ENCODE data around the gene ANKRD16. TPM values are rescaled to one million over a fixed set of nuclear protein-coding genes. Genes with fewer than 3 reads are reported as not detected.
"Not testable (repeated sequence)": the region's sequence is repeated elsewhere in the genome, so short reads cannot be mapped to it uniquely, and the experiment has no call there.

ANKRD16 gene
- polyA plus RNA-seq, 1 donor from 2014 or later: 14.2 TPM

GRCh38 chr10:5885619-5886018 is 4.1 kb downstream of the ANKRD16 start:
- no peak overlapping the region for H3K9ac ChIP-seq (ENCODE audit: low read length)
- no peak for TF ChIP-seq SMC3 (conservative IDR thresholded peaks at IDR 0.05; ENCODE audit: poor library complexity)
- TF ChIP-seq TAF1 (IDR thresholded peaks at IDR 0.05; ENCODE audit: low read depth): no peak
- TF ChIP-seq, protein P1, sequence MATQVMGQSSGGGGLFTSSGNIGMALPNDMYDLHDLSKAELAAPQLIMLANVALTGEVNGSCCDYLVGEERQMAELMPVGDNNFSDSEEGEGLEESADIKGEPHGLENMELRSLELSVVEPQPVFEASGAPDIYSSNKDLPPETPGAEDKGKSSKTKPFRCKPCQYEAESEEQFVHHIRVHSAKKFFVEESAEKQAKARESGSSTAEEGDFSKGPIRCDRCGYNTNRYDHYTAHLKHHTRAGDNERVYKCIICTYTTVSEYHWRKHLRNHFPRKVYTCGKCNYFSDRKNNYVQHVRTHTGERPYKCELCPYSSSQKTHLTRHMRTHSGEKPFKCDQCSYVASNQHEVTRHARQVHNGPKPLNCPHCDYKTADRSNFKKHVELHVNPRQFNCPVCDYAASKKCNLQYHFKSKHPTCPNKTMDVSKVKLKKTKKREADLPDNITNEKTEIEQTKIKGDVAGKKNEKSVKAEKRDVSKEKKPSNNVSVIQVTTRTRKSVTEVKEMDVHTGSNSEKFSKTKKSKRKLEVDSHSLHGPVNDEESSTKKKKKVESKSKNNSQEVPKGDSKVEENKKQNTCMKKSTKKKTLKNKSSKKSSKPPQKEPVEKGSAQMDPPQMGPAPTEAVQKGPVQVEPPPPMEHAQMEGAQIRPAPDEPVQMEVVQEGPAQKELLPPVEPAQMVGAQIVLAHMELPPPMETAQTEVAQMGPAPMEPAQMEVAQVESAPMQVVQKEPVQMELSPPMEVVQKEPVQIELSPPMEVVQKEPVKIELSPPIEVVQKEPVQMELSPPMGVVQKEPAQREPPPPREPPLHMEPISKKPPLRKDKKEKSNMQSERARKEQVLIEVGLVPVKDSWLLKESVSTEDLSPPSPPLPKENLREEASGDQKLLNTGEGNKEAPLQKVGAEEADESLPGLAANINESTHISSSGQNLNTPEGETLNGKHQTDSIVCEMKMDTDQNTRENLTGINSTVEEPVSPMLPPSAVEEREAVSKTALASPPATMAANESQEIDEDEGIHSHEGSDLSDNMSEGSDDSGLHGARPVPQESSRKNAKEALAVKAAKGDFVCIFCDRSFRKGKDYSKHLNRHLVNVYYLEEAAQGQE (IDR thresholded peaks at IDR 0.05; ENCODE audit: borderline replicate concordance): no peak
- TF ChIP-seq MXI1 (conservative IDR thresholded peaks at IDR 0.05; ENCODE audit: poor library complexity, severe bottlenecking): no peak
- TF ChIP-seq RAD21 (conservative IDR thresholded peaks at IDR 0.05): no peak
- no peak for TF ChIP-seq POLR2AphosphoS5 (IDR thresholded peaks at IDR 0.05)
- TF ChIP-seq EZH2 (IDR thresholded peaks at IDR 0.05; ENCODE audit: borderline replicate concordance, insufficient read depth, low read length, poor library complexity, severe bottlenecking): no peak
- no peak for TF ChIP-seq EP300 (conservative IDR thresholded peaks at IDR 0.05; ENCODE audit: poor library complexity, severe bottlenecking)
- TF ChIP-seq, protein P2, sequence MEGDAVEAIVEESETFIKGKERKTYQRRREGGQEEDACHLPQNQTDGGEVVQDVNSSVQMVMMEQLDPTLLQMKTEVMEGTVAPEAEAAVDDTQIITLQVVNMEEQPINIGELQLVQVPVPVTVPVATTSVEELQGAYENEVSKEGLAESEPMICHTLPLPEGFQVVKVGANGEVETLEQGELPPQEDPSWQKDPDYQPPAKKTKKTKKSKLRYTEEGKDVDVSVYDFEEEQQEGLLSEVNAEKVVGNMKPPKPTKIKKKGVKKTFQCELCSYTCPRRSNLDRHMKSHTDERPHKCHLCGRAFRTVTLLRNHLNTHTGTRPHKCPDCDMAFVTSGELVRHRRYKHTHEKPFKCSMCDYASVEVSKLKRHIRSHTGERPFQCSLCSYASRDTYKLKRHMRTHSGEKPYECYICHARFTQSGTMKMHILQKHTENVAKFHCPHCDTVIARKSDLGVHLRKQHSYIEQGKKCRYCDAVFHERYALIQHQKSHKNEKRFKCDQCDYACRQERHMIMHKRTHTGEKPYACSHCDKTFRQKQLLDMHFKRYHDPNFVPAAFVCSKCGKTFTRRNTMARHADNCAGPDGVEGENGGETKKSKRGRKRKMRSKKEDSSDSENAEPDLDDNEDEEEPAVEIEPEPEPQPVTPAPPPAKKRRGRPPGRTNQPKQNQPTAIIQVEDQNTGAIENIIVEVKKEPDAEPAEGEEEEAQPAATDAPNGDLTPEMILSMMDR (IDR thresholded peaks at IDR 0.05; ENCODE audit: poor library complexity, severe bottlenecking): no peak
- H3F3A ChIP-seq (ENCODE audit: insufficient read depth, low read length, poor library complexity, severe bottlenecking): no peaks in the 10 kb centered on the region
- H3K9me3 ChIP-seq (ENCODE audit: low read length): no peaks in the 10 kb centered on the region
- H3K4me2 ChIP-seq (ENCODE audit: low read length): no peak overlapping the region
- no peaks in the 10 kb centered on the region for H3K36me3 ChIP-seq (ENCODE audit: insufficient read depth, low read length)
- H3K9me2 ChIP-seq (ENCODE audit: insufficient read depth, low read length): no peaks in the 10 kb centered on the region
- H3K4me3 ChIP-seq (ENCODE audit: low read length): no peak overlapping the region
- no peaks in the 10 kb centered on the region for H3K27me3 ChIP-seq (ENCODE audit: insufficient read depth, low read depth, low read length)
- no peak overlapping the region for H2AFZ ChIP-seq (ENCODE audit: low read depth, low read length)
- H3K79me2 ChIP-seq (replicated peaks; ENCODE audit: insufficient read depth, low read length): peaks cover 6% of the 10 kb centered on the region
- H3K27ac ChIP-seq (ENCODE audit: low read length): no peak overlapping the region
- no peaks in the 10 kb centered on the region for H4K20me1 ChIP-seq (ENCODE audit: insufficient read depth)

DNA sequence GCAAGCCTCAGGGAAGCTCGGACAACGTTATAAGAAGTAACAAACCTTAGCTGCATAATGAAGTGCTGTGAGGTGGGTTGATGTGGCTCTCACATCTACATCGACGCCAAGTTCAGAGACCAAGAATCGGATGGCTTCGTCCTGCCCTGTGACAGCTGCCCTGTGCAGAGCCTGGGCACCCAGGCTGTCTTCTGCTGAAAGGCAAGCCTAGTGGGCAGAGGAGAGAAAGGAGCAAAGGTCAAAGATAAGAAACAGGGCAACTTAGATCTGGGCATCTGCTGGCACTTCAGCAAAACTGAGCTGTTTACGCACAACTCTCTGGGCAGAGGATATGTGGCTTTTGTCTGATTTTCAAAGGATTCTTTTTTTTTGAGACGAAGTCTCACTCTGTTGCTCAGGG is 6.7 kb downstream of the ANKRD16 start:
- peaks cover 4% of the 10 kb centered on the region for H3K79me2 ChIP-seq (replicated peaks; ENCODE audit: insufficient read depth, low read length)
- H3K27ac ChIP-seq (ENCODE audit: low read length): no peak overlapping the region
- H3F3A ChIP-seq (ENCODE audit: insufficient read depth, low read length, poor library complexity, severe bottlenecking): no peaks in the 10 kb centered on the region
- H3K36me3 ChIP-seq (ENCODE audit: insufficient read depth, low read length): no peaks in the 10 kb centered on the region
- H3K27me3 ChIP-seq (ENCODE audit: insufficient read depth, low read depth, low read length): no peaks in the 10 kb centered on the region
- H3K9me3 ChIP-seq (ENCODE audit: low read length): no peaks in the 10 kb centered on the region
- TF ChIP-seq RAD21 (conservative IDR thresholded peaks at IDR 0.05) (no peak), MXI1 (conservative IDR thresholded peaks at IDR 0.05; ENCODE audit: poor library complexity, severe bottlenecking) (no peak), SMC3 (conservative IDR thresholded peaks at IDR 0.05; ENCODE audit: poor library complexity) (no peak), EZH2 (IDR thresholded peaks at IDR 0.05; ENCODE audit: borderline replicate concordance, insufficient read depth, low read length, poor library complexity, severe bottlenecking) (no peak), EP300 (conservative IDR thresholded peaks at IDR 0.05; ENCODE audit: poor library complexity, severe bottlenecking) (no peak), TAF1 (IDR thresholded peaks at IDR 0.05; ENCODE audit: low read depth) (no peak), POLR2AphosphoS5 (IDR thresholded peaks at IDR 0.05) (no peak)
- TF ChIP-seq, protein P1 (IDR thresholded peaks at IDR 0.05; ENCODE audit: borderline replicate concordance): no peak
- TF ChIP-seq, protein P2 (IDR thresholded peaks at IDR 0.05; ENCODE audit: poor library complexity, severe bottlenecking): no peak
- no peak overlapping the region for H3K4me2 ChIP-seq (ENCODE audit: low read length)
- no peak overlapping the region for H2AFZ ChIP-seq (ENCODE audit: low read depth, low read length)
- no peak overlapping the region for H3K4me3 ChIP-seq (ENCODE audit: low read length)
- H4K20me1 ChIP-seq (ENCODE audit: insufficient read depth): no peaks in the 10 kb centered on the region
- no peak overlapping the region for H3K9ac ChIP-seq (ENCODE audit: low read length)
- H3K9me2 ChIP-seq (ENCODE audit: insufficient read depth, low read length): no peaks in the 10 kb centered on the region

- not testable (repeated sequence) for H3K36me3 ChIP-seq (ENCODE audit: insufficient read depth, low read length); H3K9ac ChIP-seq (ENCODE audit: low read length); H3K27ac ChIP-seq (ENCODE audit: low read length); H2AFZ ChIP-seq (ENCODE audit: low read depth, low read length); H4K20me1 ChIP-seq (ENCODE audit: insufficient read depth); H3K4me2 ChIP-seq (ENCODE audit: low read length); H3F3A ChIP-seq (ENCODE audit: insufficient read depth, low read length, poor library complexity, severe bottlenecking); H3K4me3 ChIP-seq (ENCODE audit: low read length); H3K9me2 ChIP-seq (ENCODE audit: insufficient read depth, low read length); H3K9me3 ChIP-seq (ENCODE audit: low read length); H3K27me3 ChIP-seq (ENCODE audit: insufficient read depth, low read depth, low read length); H3K79me2 ChIP-seq (replicated peaks; ENCODE audit: insufficient read depth, low read length)
Measured at GRCh38 chr10:5877041-5877440, 12.7 kb downstream of the ANKRD16 start.
